MM.1S (cell line): ENCODE data around the gene ARL14EPL.

Experiments used
- EZH2 ChIP-seq: fragments of 300-600 bp; sonication (generic); optimal IDR thresholded peaks from 2 replicates; pipeline ENCODE3; 2017; ENCODE audit warnings: low read depth, mild to moderate bottlenecking, antibody characterized with exemption, low read length, mixed read lengths
- EZH2phosphoT487 ChIP-seq: fragments of 300-600 bp; sonication (generic); IDR thresholded peaks from 2 replicates; pipeline ENCODE4 v1.6.1; 2018; ENCODE audit warnings: antibody characterized with exemption, low read length
- TF ChIP-seq, protein P1 (sequence below): fragments of 300-600 bp; sonication (generic); IDR thresholded peaks from 2 replicates; pipeline ENCODE4 v1.5.1; 2016; ENCODE audit warnings: antibody characterized with exemption, low read length, mixed read lengths

DNA sequence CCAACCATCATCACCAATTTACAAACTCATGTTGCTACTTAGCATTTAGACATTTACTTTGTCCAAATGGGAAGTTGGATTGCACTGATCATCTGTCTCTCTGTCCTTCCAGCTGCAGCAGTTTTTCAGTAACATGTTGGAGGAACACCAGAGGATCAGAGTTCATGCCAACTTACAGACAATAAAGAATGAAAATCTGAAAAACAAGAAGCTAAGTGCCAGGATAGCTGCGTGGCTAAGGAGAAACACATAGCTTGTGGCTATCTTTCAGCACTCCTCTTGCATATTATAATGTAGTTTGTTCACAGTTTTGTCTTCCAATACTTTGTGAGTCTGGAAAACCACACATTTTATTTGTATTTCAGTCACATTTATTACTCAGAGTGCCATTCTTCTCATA is 6.4 kb upstream of the ARL14EPL start:
- TF ChIP-seq, protein P1, sequence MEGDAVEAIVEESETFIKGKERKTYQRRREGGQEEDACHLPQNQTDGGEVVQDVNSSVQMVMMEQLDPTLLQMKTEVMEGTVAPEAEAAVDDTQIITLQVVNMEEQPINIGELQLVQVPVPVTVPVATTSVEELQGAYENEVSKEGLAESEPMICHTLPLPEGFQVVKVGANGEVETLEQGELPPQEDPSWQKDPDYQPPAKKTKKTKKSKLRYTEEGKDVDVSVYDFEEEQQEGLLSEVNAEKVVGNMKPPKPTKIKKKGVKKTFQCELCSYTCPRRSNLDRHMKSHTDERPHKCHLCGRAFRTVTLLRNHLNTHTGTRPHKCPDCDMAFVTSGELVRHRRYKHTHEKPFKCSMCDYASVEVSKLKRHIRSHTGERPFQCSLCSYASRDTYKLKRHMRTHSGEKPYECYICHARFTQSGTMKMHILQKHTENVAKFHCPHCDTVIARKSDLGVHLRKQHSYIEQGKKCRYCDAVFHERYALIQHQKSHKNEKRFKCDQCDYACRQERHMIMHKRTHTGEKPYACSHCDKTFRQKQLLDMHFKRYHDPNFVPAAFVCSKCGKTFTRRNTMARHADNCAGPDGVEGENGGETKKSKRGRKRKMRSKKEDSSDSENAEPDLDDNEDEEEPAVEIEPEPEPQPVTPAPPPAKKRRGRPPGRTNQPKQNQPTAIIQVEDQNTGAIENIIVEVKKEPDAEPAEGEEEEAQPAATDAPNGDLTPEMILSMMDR: no peak
- TF ChIP-seq EZH2phosphoT487 (no peak), EZH2 (no peak)
